Measurements from ENCODE around the gene POU3F2. TPM values are rescaled to one million over a fixed set of nuclear protein-coding genes. Genes with fewer than 3 reads are reported as not detected.

The POU3F2 gene
- total and polyA plus RNA-seq, 2 donors (not counting 3 experiments of a cell fraction or from before 2014, with no cell fraction given) = not detected

DNA sequence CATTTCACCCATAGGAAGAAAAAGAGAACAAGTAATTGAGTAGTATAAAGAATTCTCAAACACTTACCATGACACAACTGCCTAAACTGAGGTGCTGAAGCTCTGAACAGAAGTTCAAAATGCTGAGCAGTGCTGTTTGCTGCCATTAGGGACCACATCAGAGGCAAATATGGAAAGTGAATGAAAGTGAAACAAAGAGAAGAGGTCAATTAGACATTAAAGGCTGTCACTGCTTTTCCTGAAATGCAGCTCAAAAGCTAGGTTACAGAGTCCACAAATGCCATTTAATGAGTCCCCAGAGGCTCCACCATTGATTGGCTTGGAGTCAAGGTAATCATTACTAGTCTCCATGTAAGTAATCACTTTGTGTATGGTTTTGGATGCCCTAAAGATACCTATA lies 46.1 kb downstream of the POU3F2 start:
- Histone ChIP-seq H3K4me1 (ENCODE audit: control insufficient read depth, extremely low read depth, insufficient read depth, low read length) (no peaks in the 10 kb centered on the region), H2AFZ (ENCODE audit: low read depth, low read length) (no peak overlapping the region), H3K27me3 (ENCODE audit: control insufficient read depth in 2 of 2, insufficient read depth in 2 of 2, low read length in 2 of 2) (no peaks in the 10 kb centered on the region), H3K4me3 (replicated peaks in 1 of 3; ENCODE audit: insufficient read depth in 1 of 3, low read depth in 1 of 3, low read length in 3 of 3) (no peak overlapping the region), H3K27ac (ENCODE audit: insufficient read depth, low read depth, low read length) (no peak overlapping the region), H3K9ac (replicated peaks; ENCODE audit: extremely low read depth, insufficient read depth, low read length) (no peak overlapping the region), H3K9me1 (replicated peaks; ENCODE audit: control insufficient read depth, extremely low read depth, insufficient read depth, low read length) (no peaks in the 10 kb centered on the region), H3K36me3 (ENCODE audit: control insufficient read depth in 2 of 2, extremely low read depth in 1 of 2, insufficient read depth in 2 of 2, low read length in 2 of 2) (no peaks in the 10 kb centered on the region), H3K9me3 (replicated peaks; ENCODE audit: control insufficient read depth, insufficient read depth, low read length) (no peaks in the 10 kb centered on the region), H4K20me1 (replicated peaks; ENCODE audit: control insufficient read depth, extremely low read depth, insufficient read depth, low read length) (no peaks in the 10 kb centered on the region), H3K4me2 (ENCODE audit: insufficient read depth, low read length) (no peak overlapping the region), H3K79me2 (ENCODE audit: control insufficient read depth, insufficient read depth, low read length) (no peaks in the 10 kb centered on the region)
- intact Hi-C loops (cut with micrococcal nuclease) = no loop called here
- ChIA-PET CTCF (interaction anchor here (1.5 kb wide), 1 partner anchor 9 kb away, joined by 4 read pairs; no protein-coding TSS in a partner anchor), POLR2A (no interaction called here)
- DNase-seq (ENCODE audit: low read depth, low spot score) (no peak), FAIRE-seq (no peak)
- BruUV-seq (replicated peaks) = no TSS peak
- dilution Hi-C loops (cut with MboI; ENCODE audit: extremely low pct_ligation_motif_present, low sequenced_read_pairs) = no loop called here
- TF ChIP-seq POLR2A (IDR thresholded peaks at IDR 0.05; ENCODE audit: low read depth, low read length) = no peak
- no peak for TF ChIP-seq JUN (IDR thresholded peaks at IDR 0.05; ENCODE audit: borderline replicate concordance, insufficient read depth, insufficient read length, low read depth)
- TF ChIP-seq, protein P1, sequence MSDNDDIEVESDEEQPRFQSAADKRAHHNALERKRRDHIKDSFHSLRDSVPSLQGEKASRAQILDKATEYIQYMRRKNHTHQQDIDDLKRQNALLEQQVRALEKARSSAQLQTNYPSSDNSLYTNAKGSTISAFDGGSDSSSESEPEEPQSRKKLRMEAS (IDR thresholded peaks at IDR 0.05; ENCODE audit: insufficient read depth, insufficient read length) = no peak
- TF ChIP-seq GATA2 (IDR thresholded peaks at IDR 0.05; ENCODE audit: insufficient read depth, insufficient read length, low read depth, low read length) = no peak
- no peak for TF ChIP-seq MYC (IDR thresholded peaks at IDR 0.05; ENCODE audit: low read depth, low read length)
- no peak for TF ChIP-seq FOS (IDR thresholded peaks at IDR 0.05; ENCODE audit: borderline replicate concordance, insufficient read depth, low read length)
- TF ChIP-seq, protein P2, sequence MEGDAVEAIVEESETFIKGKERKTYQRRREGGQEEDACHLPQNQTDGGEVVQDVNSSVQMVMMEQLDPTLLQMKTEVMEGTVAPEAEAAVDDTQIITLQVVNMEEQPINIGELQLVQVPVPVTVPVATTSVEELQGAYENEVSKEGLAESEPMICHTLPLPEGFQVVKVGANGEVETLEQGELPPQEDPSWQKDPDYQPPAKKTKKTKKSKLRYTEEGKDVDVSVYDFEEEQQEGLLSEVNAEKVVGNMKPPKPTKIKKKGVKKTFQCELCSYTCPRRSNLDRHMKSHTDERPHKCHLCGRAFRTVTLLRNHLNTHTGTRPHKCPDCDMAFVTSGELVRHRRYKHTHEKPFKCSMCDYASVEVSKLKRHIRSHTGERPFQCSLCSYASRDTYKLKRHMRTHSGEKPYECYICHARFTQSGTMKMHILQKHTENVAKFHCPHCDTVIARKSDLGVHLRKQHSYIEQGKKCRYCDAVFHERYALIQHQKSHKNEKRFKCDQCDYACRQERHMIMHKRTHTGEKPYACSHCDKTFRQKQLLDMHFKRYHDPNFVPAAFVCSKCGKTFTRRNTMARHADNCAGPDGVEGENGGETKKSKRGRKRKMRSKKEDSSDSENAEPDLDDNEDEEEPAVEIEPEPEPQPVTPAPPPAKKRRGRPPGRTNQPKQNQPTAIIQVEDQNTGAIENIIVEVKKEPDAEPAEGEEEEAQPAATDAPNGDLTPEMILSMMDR (IDR thresholded peaks at IDR 0.05; ENCODE audit: extremely low read depth in 1 of 2, insufficient read depth in 1 of 2, low read depth in 1 of 2, low read length in 2 of 2) = no peak
- no peak for TF ChIP-seq POLR2AphosphoS5 (IDR thresholded peaks at IDR 0.05; ENCODE audit: insufficient read depth, low read depth, low read length)
- TF ChIP-seq EZH2 (IDR thresholded peaks at IDR 0.05; ENCODE audit: borderline replicate concordance, low read depth, low read length, severe bottlenecking) = no peak

All from endothelial cell of umbilical vein (primary cell).